CD4-positive, alpha-beta T cell (primary cell): ENCODE data around the gene GADD45A. TPM values are rescaled to one million over a fixed set of nuclear protein-coding genes. Genes with fewer than 3 reads are reported as not detected.

ENCODE experiments used
- ATAC-seq: fragments of 200-7000 bp; cut with Tn5 transposase; one replicate; pipeline ENCODE4 v1.10.0; 2022; ENCODE audit warnings: mild to moderate bottlenecking; ENCODE audit not compliant: poor library complexity
- CTCF ChIA-PET: fragments of 350-600 bp; sonication (Branson Sonifier 250); formaldehyde crosslinking; loops from one replicate; lab custom pipeline; 2021; ENCODE audit warnings: antibody characterized with exemption, inconsistent platforms; lab: Charles Lee
- POLR2A ChIA-PET: fragments of 350-600 bp; sonication (Branson Sonifier 250); formaldehyde crosslinking; loops from one replicate; lab custom pipeline; 2021; ENCODE audit warnings: antibody characterized with exemption, inconsistent platforms; lab: Charles Lee
- DNase-seq, 14 experiments: peaks; one replicate each; pipeline ENCODE4 v3.0.0-alpha.2; 2013 to 2020; ENCODE audit warnings: mixed read lengths in 2 of 14
- H3K27ac ChIP-seq, 2 donors: one replicate each; pipeline versions ENCODE4 v1.5.1 to v1.7.0; 2013; ENCODE audit warnings: low read length in 2 of 2, low read depth in 1 of 2, mild to moderate bottlenecking in 1 of 2
- H3K27me3 ChIP-seq, 2 experiments: 1 replicate in 1 of 2; 2 replicates in 1 of 2; pipeline versions ENCODE4 v1.6.1 to v1.7.0; 2013; ENCODE audit warnings: low read length in 2 of 2, control low read depth in 1 of 2, mild to moderate bottlenecking in 1 of 2, moderate library complexity in 1 of 2; ENCODE audit not compliant: insufficient read depth in 2 of 2, control insufficient read depth in 1 of 2
- H3K36me3 ChIP-seq: one replicate; pipeline ENCODE4 v1.6.1; 2013; ENCODE audit warnings: low read length, control low read depth; ENCODE audit not compliant: insufficient read depth
- H3K4me1 ChIP-seq: one replicate; pipeline ENCODE4 v1.6.1; 2013; ENCODE audit warnings: low read length, control low read depth; ENCODE audit not compliant: insufficient read depth
- H3K4me3 ChIP-seq: one replicate; pipeline ENCODE4 v1.5.1; 2013; ENCODE audit warnings: mild to moderate bottlenecking, low read length, moderate library complexity
- H3K9me3 ChIP-seq, 2 experiments: 1 replicate in 1 of 2; 2 replicates in 1 of 2; pipeline versions ENCODE4 v1.6.1 to v1.7.0; 2013; ENCODE audit warnings: low read length in 2 of 2, mild to moderate bottlenecking in 2 of 2, control low read depth in 1 of 2, moderate library complexity in 1 of 2; ENCODE audit not compliant: control insufficient read depth in 1 of 2, insufficient read depth in 1 of 2
- H3K27ac Mint-ChIP-seq: one replicate; pipeline ENCODE4 v1.8.0; 2020; ENCODE audit warnings: mixed read lengths
- H3K27me3 Mint-ChIP-seq: one replicate; pipeline ENCODE4 v1.8.0; 2021; ENCODE audit warnings: mixed read lengths
- H3K36me3 Mint-ChIP-seq: one replicate; pipeline ENCODE4 v1.8.0; 2021; ENCODE audit warnings: low read depth, mixed read lengths
- H3K4me1 Mint-ChIP-seq: one replicate; pipeline ENCODE4 v1.8.0; 2021; ENCODE audit warnings: low read depth, mixed read lengths
- H3K4me3 Mint-ChIP-seq: one replicate; pipeline ENCODE4 v1.8.0; 2020; ENCODE audit warnings: mild to moderate bottlenecking, mixed read lengths
- H3K9me3 Mint-ChIP-seq: one replicate; pipeline ENCODE4 v1.8.0; 2020; ENCODE audit warnings: mixed read lengths
- intact Hi-C, 2 experiments: fragments of 100-400 bp; cut with DNase I in 1 of 2; cut with micrococcal nuclease in 1 of 2; formaldehyde crosslinking; loops; one replicate each; pipeline versions ENCODE4 v1.15.1 to v1.9.0; 2023 to 2025; cut with DNase I, micrococcal nuclease
- total RNA-seq, 174 experiments: library from RNA in 2 of 174; stranded (reverse) in 2 of 174; gene quantifications; one replicate each; pipeline ENCODE4 v1.2.3 and lab custom pipeline; 2021 to 2026
- TF ChIP-seq, protein P1 (sequence below): fragments of 200-600 bp; IDR thresholded peaks from one replicate; pipeline ENCODE4 v1.8.0; 2022; ENCODE audit warnings: antibody characterized with exemption, mild to moderate bottlenecking

GADD45A gene
- total RNA-seq, 2 experiments from 2014 or later, result 136 to 140 TPM

DNA sequence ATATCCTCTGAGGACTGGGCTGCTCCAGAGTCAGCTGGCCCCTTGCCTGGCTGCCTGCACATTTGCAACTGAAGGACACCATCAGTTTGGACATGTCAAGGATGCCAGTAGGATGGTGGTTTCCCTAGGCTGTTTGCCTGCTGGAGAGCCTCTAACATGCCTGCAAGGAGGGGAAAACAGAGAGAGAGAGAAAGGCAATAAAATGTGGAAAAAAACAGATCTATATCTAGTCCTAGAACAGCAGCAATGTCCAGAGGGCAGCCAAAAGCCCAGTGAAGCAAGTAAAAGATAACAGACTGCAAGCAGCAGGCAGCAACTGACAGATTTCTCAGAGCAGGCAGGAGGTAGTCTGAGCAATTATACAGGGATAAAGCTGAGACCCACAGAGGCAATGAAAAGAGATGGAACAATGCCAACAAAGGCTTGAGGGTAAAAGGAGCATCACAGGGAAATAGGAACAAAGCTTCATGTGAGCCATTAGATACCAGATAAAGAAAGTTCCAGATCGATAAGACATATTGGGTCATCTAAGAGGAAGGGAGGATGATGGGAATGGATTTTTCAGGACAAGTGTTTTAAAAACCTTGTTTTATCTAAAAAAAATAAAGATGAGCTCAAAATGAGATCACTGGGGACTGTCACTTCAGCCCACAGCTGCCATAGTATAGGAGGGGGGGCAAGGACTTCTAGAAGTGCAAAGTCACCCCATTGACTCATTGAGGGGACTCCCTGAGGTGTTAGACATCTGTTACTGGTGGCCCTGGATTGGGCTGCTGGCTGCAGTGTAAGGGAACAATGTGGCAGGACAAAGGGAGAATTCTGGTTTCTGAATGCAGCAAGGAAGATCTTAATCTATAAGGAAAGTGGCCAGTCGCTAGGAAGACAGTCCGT is 38.6 kb upstream of the GADD45A start:
- ATAC-seq (no peak), DNase-seq (no peak)
- intact Hi-C loops, result no loop called here
- Mint-ChIP-seq H3K9me3 (no peaks in the 10 kb centered on the region), H3K4me3 (no peak overlapping the region), H3K4me1 (no peaks in the 10 kb centered on the region), H3K27ac (no peak overlapping the region), H3K27me3 (no peaks in the 10 kb centered on the region), H3K36me3 (no peaks in the 10 kb centered on the region)
- TF ChIP-seq, protein P1, sequence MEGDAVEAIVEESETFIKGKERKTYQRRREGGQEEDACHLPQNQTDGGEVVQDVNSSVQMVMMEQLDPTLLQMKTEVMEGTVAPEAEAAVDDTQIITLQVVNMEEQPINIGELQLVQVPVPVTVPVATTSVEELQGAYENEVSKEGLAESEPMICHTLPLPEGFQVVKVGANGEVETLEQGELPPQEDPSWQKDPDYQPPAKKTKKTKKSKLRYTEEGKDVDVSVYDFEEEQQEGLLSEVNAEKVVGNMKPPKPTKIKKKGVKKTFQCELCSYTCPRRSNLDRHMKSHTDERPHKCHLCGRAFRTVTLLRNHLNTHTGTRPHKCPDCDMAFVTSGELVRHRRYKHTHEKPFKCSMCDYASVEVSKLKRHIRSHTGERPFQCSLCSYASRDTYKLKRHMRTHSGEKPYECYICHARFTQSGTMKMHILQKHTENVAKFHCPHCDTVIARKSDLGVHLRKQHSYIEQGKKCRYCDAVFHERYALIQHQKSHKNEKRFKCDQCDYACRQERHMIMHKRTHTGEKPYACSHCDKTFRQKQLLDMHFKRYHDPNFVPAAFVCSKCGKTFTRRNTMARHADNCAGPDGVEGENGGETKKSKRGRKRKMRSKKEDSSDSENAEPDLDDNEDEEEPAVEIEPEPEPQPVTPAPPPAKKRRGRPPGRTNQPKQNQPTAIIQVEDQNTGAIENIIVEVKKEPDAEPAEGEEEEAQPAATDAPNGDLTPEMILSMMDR, result no peak
- Histone ChIP-seq H3K36me3 (no peaks in the 10 kb centered on the region), H3K27ac (no peak overlapping the region), H3K4me3 (no peak overlapping the region), H3K4me1 (no peaks in the 10 kb centered on the region), H3K9me3 (no peaks in the 10 kb centered on the region), H3K27me3 (no peaks in the 10 kb centered on the region)
- ChIA-PET POLR2A (no interaction called here), CTCF (no interaction called here)

- DNase-seq, result no peak
- CTCF ChIA-PET, result no interaction called here
- Mint-ChIP-seq H3K27ac (no peak overlapping the region), H3K4me1 (no peaks in the 10 kb centered on the region), H3K4me3 (no peak overlapping the region), H3K36me3 (no peaks in the 10 kb centered on the region), H3K9me3 (no peaks in the 10 kb centered on the region), H3K27me3 (no peaks in the 10 kb centered on the region)
- Histone ChIP-seq H3K4me1 (no peaks in the 10 kb centered on the region), H3K9me3 (no peaks in the 10 kb centered on the region), H3K4me3 (no peak overlapping the region), H3K27me3 (no peaks in the 10 kb centered on the region), H3K36me3 (no peaks in the 10 kb centered on the region), H3K27ac (no peak overlapping the region)
- intact Hi-C loops, result no loop called here
- POLR2A ChIA-PET, result interaction anchor here (0.8 kb wide), 1 partner anchor 39 kb away, joined by 4 read pairs; no protein-coding TSS in a partner anchor
- ATAC-seq, result no peak
- TF ChIP-seq, protein P1, result no peak
Measured at GRCh38 chr1:67647036-67647798, 37.8 kb upstream of the GADD45A start.

GRCh38 chr1:67647814-67648358 is 37.1 kb upstream of the GADD45A start:
- Histone ChIP-seq H3K9me3 (no peaks in the 10 kb centered on the region), H3K4me3 (no peak overlapping the region), H3K27ac (no peak overlapping the region), H3K27me3 (no peaks in the 10 kb centered on the region), H3K4me1 (no peaks in the 10 kb centered on the region), H3K36me3 (no peaks in the 10 kb centered on the region)
- CTCF ChIA-PET, result no interaction called here
- Mint-ChIP-seq H3K4me1 (no peaks in the 10 kb centered on the region), H3K9me3 (no peaks in the 10 kb centered on the region), H3K4me3 (no peak overlapping the region), H3K27ac (no peak overlapping the region), H3K36me3 (no peaks in the 10 kb centered on the region), H3K27me3 (no peaks in the 10 kb centered on the region)
- ATAC-seq (no peak), DNase-seq (no peak)
- TF ChIP-seq, protein P1, result no peak
- POLR2A ChIA-PET, result interaction anchor here (0.8 kb wide), 1 partner anchor 39 kb away, joined by 4 read pairs; no protein-coding TSS in a partner anchor
- intact Hi-C loops, result no loop called here
